NCI-H748 (cell line): ENCODE results near the gene AHSG.
"Not testable (repeated sequence)": the region's sequence is repeated elsewhere in the genome, so short reads cannot be mapped to it uniquely, and the experiment has no call there.

Source experiments
- DNase-seq: peaks from one replicate; lab custom pipeline; 2025; ENCODE audit not compliant: unreplicated experiment; lab: John Stamatoyannopoulos, UW

The AHSG gene, protein sequence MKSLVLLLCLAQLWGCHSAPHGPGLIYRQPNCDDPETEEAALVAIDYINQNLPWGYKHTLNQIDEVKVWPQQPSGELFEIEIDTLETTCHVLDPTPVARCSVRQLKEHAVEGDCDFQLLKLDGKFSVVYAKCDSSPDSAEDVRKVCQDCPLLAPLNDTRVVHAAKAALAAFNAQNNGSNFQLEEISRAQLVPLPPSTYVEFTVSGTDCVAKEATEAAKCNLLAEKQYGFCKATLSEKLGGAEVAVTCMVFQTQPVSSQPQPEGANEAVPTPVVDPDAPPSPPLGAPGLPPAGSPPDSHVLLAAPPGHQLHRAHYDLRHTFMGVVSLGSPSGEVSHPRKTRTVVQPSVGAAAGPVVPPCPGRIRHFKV

GRCh38 chr3:186612721-186613636, at the start of gene AHSG:
TSS of gene AHSG (plus strand) at chr3:186613060. CDS start at chr3:186613142, 82 bp downstream.
- no peak for DNase-seq

DNA sequence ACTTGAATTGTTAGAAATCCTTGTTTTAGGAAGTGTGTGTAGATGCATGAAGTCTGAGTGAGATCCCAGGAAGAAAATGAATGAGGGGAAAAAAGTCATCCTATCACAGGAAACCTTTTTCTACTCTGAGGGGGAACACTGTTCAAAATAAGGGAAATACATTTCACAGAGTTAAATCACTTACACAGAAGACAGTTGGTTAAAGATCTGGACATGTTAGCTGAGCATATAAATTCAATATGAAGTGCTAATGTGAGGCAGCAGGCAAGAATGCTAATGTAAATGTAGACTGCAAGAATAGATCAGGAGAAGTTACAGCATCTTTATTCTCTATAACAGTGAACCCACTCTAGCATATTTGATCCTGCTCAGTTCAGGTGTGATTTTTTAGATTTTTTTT, 48.3 kb upstream of the AHSG start:
- DNase-seq, result no peak

DNA sequence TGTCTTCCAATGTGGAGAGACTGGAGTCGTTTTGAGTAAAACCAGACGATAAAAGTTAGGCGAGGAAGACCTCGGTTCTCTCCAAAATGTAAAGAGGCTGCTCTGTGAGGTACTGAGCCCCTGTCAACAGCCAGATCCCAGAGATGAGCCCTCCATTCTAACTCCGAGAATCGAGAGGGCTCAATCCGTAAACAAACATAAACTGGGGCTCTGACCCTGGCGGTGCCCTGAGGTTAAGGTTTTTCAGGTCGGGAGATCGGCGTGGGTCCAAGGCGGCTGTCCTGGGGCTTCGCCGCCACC, 46.1 kb upstream of the AHSG start:
- DNase-seq, result no peak

DNA sequence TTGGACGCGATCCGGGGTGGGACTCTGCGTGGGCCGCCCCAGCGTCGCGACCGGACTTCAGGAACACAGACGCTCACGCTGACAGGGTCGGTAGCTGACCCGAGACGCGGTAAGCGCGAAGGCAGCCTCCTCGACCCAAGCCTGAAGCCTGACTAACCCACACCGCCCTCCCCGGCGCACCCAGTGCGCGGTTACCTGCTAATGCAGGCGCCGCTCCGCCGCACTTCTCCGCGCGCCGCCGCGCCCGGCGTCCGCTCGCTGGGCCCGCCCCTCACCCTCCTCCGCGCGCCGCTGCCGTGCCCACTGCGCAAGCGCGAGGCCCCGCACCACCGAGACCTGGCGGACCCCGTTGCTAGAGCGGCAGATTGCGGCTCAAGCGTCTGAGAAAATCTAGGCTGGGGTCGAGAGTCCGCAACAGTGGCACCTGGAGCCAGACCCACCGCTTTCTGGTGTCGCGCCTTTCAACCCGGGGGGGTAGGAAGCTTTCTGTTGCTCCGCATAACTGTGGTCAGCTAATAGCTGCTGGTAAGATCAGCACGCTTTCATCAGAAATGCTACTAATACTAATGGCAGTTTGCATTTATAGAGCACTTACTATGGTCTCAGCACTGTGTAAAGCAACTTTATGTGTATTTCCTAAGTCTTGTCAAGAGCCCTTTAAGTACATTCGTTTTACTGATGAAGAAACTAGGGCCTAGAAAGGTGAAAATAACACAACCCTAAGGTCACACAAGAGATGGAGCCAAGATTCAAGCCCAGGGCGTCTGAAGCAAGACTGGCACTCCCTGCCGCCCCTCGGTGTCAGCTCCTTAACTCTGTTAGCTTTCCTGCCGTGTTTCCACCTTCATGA, 45.6 kb upstream of the AHSG start, which contains the start of gene TBCCD1:
TBCCD1 (minus strand) TSS at position 268 of the 850 bp plus-strand sequence. CDS start 3,010 bp downstream, outside the sequence.
- peak; percentile 80 for DNase-seq

GRCh38 chr3:186569361-186569760, 43.5 kb upstream of the AHSG start:
- not testable (repeated sequence) for DNase-seq

DNA sequence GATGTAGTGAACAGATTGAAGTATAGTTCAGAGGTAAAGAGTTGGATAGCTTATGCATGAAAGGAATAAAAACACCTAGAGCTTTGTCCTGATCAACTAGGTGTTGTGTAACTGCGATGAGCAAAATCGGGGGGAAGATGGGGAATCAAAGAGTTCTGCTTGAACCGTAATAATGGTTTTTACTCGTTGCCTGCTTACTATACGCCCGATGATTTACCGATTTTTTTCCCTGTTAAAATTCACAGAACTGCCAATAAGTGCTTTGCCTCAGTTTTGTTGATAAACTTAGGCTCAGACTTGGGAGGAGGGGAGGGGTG, 43.1 kb upstream of the AHSG start:
- DNase-seq, result no peak

DNA sequence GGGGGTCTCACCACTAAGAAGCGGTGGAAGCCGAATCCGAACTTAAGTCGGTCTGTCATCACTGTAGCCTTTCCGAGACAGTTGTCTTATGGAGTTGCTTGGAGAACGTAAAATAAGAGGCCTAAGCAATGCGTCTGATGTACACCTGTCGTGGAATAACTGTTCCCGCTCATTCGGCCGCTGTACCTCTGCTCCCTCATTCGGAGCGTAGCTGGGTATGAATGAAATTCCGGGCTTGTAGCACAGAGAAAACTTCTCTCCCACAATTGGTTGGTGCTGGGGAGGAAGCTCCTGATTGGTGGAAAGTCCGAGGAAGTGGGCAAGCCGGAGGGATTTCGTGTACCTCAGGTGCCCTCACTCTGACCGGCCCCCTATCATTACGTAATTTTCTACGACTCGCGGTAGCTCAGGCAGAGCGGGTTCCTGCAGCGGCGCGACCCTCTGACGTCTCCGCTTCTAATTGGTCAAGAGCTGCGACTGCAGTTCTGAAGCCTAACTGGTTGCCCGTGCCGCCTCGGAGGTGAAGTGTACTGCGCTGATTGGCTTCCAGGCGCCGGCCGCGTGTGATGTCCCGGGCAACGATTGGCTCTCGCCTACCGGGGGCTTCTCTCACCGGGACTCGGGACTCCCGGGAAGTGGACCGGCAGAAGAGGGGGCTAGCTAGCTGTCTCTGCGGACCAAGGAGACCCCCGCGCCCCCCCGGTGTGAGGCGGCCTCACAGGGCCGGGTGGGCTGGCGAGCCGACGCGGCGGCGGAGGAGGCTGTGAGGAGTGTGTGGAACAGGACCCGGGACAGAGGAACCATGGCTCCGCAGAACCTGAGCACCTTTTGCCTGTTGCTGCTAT, 42.5 kb upstream of the AHSG start, which contains the start of gene DNAJB11:
DNAJB11 (plus strand) TSS at position 625 of the 845 bp plus-strand sequence; CDS start at position 803, 178 bp downstream.
- peak; percentile 99 for DNase-seq

GRCh38 chr3:186570941-186571643, 41.8 kb upstream of the AHSG start:
- DNase-seq, result no peak

GRCh38 chr3:186571644-186572013, 41.2 kb upstream of the AHSG start:
- no peak for DNase-seq

GRCh38 chr3:186577521-186577920, 35.3 kb upstream of the AHSG start:
- DNase-seq, result no peak

- no peak for DNase-seq
These were observed 32.1 kb upstream of the AHSG start for GRCh38 chr3:186580785-186581184.

DNA sequence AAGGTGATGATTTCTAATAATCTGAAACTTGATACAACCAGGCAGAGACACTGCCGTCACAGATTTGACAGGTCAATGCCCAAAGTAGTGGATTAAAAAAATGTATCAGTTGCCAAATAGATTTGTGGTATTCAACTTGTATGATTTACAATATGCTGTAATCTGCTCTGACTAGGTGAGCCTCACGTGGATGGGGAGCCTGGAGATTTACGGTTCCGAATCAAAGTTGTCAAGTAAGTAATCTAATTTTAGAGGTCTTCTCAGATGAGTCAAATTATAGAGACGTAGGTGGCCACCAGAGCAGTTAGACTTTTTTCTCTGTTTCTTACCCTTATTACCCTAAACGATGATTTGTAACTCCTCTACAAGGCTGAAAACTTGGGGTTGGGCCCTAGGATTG, 30.3 kb upstream of the AHSG start:
- no peak for DNase-seq

GRCh38 chr3:186583831-186584230, 29.0 kb upstream of the AHSG start:
- no peak for DNase-seq

- not testable (repeated sequence) for DNase-seq
These were observed 26.6 kb upstream of the AHSG start for GRCh38 chr3:186586245-186586644.

- no peak for DNase-seq
These were observed 25.7 kb upstream of the AHSG start for GRCh38 chr3:186587183-186587582.

DNA sequence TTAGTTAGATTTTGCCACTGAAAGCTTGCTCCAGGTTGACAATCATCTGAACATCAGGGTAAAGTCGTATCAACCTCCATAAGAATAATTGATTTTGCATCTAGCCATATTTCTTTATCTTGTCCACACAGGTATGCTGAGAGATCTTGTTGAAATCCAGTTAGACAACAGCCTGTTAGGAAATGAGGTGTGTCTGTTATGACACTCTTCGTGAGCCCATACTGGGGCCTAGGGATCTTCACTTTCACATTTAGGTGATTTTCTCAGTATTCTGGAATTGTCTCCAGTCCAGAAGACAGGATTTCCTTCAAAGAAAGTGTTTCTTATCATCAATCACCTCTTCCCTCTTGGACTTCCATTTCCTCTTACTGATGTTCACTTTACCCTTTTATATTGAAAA, 24.2 kb upstream of the AHSG start:
- DNase-seq, result no peak

DNA sequence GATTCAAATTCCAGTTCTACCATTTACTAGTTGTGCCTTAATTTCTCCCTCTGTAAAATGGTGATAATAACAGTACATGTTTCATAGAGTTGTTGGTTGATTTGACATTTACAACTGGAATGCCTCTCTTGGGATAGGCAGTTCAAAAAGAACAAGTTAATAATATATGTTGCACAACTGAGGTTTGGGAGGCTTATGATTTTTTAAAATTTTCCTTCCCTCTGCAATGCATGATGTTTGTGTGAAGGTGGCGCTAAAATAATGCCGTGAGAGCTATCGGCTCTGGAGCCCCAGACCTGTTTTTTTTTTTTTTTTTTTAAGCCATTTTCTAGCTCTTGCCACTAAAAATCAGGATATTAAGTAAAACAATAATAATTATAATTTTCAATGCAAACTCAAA, 23.7 kb upstream of the AHSG start:
- DNase-seq, result no peak

DNA sequence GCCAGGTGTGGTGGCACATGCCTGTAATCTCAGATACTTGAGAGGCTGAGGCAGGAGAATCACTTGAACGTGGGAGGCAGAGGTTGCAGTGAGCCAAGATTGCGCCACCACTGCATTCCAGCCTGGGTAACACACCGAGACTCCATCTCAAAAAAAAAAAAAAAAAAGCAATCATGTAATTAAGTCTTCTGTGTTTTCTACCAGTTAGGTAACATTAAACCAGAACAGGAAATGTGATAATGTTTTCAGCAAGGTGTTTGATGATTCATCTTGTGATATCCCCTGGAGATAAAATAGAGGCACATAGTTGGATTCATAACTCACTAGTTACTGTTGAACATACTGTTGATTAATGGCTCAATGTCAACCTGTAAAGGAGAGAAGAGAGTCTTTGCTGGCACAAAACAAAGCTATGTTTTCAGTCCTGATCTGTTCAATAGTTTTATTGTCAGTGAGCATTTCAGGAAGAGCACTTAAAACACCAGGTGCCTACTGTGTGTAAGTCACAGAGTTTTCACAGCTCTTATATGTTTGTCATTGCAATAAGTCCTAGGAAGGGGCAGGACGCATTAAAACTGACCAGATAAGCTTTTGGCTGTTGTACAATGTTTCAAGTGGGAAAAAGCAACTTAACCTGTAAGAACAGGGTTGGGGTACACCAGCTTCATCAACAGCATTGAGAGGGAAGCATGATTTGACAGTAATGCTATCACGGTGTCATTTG, 22.8 kb upstream of the AHSG start:
- DNase-seq, result no peak
